ENCODE results near the gene NADSYN1.
"Not testable (repeated sequence)": the region's sequence is repeated elsewhere in the genome, so short reads cannot be mapped to it uniquely, and the experiment has no call there.

The NADSYN1 gene

DNA sequence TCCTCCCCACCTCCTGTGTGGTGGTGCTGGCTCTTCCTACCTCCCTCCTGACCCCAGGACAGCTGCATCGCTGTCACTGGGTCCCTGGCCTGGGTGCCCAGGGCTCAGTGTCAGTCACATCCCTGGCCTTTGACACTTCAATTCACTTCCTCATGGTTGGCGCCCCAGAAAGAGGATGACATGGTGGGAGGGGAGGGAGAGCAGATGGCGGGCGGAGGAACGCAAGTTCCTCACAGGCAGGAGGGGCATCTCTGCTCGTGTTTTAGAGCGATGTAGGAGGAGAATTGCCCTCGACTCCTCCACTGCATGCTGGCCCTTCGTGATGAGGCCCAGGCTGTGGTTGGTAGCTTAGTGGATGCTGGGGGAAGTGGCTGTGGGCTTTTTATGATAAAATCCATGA lies 38.9 kb downstream of the NADSYN1 start:
- DNase-seq: no peak

DNA sequence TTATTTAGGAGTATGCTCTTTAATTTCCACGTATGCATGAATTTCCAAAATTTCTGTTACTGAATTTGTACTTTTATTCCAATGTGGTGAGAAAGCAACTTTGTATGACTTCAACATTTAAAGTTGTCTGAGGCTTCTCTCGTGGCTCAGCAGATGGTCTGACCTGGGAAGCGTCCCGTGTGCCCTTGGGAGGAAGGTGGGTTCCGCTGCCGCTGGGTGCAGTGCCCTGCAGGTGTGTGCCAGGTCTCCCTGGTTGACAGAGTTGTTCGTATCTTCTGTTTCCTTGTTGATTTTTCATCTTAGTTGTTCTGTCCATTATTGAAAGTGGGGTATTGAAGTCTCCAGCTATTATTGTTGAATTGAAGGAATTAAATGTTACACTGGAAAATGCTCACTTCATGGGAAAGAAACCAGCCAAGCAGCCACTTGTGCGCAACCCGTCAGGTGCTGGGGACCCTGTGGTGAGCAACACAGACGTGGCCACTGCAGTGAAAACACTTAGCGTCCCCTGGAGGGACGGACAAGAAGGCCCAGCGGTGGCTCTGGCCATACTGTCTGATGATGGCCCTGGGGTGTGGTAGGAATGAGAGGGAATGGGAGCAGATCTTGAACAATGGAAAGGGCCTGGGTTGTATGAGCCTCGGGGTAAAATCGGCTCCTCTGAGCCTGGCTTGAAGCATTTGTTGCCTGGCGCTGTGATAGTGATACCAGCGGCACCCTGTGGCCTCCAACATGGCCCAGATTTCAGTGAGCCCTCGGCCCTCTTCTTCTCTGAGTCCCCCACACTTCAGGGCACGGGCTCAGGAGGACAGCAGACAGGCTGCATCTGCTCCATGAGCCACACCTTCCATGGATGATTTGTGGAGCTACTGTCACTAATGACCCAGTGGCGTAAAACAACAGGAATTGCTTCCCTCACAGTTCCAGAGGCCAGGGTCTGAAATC lies 42.6 kb downstream of the NADSYN1 start:
- DNase-seq: no peak

DNA sequence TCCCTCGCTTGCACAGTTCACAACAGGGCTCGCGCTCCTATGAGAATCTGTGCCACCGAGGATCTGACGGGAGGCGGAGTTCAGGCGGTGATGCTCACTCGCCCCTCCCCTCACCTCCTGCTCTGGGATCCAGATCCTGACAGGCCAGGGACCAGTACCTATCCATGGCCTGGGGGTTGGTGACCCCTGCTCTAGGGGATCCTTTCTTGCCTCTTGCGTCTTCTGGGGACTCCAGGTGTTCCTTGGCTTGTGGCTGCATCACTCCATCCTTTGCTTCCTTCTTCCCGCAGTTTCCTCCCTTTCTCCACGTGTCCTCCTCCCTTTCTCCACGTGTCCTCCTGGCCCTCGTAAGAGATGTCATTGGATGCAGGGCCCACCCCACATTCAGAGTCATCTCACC lies 43.4 kb downstream of the NADSYN1 start:
- DNase-seq: no peak

DNA sequence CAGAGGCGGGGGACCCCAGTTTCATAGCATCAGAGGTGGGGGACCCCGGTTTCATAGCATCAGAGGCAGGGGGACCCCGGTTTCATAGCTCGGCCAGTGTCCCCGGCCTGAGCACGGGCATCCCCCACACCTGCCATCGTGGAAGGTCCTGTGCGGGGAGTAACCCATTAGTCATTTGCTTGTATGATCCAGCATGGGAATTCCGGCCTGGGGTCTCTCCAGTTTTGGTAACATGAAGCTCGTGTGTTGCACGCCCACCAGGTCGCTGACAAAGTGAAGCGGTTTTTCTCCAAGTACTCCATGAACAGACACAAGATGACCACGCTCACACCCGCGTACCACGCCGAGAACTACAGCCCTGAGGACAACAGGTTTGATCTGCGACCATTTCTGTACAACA lies 45.1 kb downstream of the NADSYN1 start:
- no peak for DNase-seq

DNA sequence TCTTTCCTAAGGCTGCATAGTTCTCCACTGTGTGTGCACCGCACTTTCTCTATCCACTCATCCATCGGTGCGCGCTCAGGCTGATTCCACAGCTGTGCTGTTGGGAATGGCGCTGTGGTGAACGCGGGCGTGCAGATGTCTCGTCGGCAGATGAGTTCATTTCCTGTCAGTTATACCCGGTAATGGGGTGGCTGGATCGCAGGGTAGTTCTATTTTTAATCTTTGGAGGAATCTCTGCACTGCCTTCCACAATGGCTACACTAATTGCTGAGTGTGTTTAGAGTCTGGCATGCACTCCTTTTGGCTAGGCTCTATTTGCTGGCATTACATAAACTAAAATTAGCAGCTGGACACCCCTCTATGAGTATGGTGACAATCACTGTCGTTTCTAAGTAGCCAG lies 46.1 kb downstream of the NADSYN1 start:
- DNase-seq: no peak

DNA sequence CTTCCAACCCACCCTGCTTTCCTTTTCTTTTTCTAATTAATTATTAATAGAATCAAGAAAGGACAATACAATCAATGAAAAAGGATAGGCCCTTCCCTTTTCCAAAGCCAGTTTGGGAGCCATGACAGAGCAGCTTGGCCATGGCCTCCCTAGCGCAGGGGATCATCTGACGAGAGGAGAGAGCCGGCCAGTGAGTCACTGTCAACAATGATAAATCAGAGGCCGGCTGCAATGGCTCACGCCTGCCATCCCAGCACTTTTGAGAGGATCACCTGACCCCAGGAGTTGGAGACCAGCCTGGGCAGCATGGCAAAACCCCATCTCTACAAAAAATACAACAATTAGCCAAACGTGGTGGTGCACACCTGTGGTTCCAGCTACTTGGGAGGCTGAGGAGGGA lies 46.5 kb downstream of the NADSYN1 start:
- DNase-seq: no peak

DNA sequence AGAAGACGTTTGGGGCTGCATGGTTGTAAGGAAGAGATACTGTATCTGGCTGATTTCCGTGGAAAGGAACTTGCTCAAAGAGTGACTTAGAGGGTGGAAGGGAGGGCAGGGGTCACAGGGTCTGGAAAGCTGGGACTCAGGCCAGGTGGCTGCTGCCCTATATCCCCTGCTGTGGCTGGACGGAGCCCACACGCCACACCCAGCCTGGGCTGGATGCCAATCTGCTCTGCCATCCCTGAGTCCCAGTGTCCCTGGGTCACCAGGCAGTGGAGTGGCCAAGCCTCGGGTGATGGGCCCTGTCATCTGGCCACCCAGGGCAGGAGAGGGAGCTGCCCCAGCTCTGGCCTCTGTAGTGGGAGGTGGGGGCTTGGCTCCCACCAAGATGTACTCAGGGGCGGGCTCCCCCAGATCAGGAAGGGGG lies 47.6 kb downstream of the NADSYN1 start:
- no peak for DNase-seq

DNA sequence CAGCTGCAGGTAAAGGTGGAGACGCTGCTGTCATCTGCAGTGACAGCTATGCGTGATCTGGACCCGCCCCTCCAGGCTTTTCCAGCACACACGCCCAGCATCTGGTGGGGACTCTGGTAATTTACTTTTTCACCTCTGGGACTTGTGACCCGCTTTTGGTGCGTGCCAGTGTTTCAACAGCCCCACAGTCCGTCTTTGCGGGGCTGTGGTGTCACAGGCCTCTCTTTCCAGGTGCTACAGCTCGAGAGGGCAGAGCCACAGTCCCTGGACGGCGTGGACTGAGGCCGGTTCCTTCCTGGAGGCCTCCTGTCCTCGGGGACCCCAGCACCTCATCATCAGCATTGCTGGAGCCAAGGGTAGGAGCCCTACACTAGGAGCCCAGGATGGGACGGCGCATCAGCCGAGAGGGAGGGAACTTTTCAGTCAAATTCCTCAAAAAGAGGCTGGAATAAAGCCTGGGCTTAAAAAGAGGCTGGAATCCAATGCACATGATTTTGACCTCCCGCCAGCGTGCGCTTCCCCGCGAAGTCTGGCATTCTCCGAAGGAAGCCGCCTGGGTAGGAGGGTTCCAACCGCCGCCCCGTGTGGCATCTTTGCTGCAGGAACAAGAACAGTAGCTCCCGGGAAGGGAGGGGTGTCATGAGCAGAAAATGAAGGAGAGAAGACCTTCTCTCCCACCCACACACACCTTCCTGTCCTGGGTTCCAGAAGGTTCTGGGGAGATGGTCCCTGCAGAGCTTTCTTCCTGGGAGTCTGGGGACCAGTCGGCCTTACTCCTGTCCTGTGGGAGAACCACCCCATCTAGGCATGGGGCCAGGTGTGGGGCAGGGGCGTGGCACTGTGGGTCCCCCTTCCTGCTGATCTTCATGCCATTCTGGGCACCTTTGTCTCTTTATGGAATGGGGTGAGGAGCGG lies 48.3 kb downstream of the NADSYN1 start:
- DNase-seq: no peak

DNA sequence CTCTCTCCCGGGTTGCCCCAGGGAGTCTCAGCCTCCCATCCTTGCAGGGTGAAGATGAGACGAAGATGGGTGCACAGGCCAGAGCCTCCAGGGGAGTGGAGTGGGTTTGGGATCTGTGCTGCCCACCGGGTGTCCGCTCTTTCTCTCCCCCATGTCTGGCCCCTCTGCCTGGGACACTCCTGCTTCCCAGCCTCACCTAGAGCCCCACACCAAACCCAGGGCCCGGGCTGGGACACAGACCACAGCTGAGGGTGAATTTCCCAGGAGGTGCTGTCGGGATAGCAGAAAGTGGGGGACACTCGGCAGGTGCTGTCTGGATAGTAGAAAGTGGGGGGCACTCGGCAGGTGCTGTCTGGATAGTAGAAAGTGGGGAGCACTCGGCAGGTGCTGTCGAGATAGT lies 49.0 kb downstream of the NADSYN1 start:
- no peak for DNase-seq

DNA sequence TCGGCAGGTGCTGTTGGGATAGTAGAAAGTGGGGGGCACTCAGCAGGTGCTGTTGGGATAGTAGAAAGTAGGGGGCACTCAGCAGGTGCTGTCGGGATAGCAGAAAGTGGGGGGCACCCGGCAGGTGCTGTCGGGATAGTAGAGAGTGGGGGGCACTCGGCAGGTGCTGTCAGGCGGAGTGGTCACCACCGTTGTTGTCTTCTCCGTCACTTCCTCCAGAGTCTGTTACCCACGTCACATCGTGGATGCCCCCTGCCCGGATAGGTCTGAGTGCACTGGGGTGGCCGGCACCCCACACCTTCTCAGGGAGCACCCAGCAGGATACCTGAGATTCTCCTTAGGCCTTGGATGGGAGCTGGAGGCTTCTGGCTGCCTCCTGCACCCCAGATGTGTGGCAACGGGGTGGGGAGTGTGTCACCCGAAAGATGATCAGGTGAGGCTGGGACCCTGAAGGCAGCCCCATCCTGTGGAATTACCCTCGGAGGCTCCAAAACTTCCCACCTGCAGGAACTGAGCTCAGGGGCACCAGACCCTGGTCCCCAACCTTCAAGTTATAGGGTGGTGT lies 50.0 kb downstream of the NADSYN1 start:
- DNase-seq: no peak

DNA sequence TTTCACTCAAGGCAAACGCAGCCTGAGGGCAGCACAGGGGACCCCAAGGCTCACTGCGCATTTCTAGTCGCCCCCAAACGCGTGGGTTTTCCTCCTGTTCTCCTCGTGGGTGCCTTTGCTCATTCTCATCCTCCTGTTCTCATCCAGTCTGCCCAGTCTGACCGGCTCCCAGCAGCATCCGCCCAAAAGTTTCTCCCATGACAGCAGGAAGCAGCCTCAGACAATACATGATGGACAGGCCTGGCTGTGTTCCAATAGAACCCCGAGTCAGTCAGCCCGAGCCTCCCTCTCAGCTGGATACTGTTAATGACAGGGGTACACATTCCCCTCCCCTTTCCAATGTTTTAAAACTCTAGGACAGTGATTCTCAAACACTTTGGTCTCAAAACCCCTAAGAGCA lies 51.5 kb downstream of the NADSYN1 start:
- DNase-seq: no peak

DNA sequence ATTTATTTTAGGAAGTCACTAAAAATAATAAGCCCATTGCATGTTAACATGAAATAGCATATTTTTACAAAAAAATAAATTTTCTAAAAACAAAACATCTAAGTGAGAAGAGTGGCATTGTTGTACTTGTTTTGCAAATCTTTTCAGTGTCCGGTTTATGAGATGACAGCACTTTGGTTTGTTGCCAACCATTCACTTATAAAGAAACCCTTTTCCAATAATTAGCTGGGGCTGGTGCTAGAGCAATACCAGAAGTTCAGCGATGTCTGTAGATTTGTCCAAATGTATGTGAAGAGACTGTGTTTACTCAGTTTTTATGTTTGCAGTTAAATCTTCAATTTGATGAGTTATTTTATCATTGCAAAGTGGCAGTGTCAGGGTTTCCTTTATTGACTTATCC lies 52.0 kb downstream of the NADSYN1 start:
- no peak for DNase-seq

DNA sequence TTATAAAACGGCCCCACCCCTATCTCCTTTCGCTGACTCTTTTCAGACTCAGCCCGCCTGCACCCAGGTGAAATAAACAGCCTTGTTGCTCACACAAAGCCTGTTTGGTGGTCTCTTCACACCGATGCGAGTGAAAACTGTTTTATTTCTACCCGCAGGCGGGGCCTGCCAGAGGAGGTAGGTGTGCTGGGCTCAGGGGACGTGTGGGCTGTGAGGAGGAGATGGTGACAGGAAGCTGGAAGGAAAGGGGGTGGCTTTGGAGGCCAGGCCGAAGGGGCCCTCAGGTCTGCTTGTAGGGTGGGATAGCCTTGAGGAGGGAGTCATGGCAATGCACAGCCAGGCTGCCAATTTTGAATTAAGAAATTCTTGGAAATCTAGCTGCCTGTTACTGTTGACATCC lies 52.8 kb downstream of the NADSYN1 start:
- no peak for DNase-seq

DNA sequence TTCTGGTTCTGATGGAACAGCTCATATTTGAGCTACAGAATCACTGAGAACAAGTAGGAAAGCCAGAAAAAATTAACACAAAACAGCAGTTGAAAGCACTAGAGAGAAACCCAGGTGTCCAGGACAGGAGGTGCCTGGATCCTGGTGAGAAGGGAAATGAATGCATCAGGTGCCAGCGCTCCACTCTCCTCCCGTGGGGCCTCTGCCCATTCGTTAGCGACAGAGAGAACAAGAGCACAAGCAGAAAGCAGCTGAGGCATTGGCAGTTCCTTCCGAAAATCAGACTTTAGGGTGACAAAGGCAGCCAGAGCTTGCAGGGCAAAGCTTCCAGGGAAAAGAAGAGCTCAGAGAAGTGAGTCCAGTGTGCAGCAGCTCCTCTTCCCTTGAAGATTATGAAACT lies 54.1 kb downstream of the NADSYN1 start:
- no peak for DNase-seq

DNA sequence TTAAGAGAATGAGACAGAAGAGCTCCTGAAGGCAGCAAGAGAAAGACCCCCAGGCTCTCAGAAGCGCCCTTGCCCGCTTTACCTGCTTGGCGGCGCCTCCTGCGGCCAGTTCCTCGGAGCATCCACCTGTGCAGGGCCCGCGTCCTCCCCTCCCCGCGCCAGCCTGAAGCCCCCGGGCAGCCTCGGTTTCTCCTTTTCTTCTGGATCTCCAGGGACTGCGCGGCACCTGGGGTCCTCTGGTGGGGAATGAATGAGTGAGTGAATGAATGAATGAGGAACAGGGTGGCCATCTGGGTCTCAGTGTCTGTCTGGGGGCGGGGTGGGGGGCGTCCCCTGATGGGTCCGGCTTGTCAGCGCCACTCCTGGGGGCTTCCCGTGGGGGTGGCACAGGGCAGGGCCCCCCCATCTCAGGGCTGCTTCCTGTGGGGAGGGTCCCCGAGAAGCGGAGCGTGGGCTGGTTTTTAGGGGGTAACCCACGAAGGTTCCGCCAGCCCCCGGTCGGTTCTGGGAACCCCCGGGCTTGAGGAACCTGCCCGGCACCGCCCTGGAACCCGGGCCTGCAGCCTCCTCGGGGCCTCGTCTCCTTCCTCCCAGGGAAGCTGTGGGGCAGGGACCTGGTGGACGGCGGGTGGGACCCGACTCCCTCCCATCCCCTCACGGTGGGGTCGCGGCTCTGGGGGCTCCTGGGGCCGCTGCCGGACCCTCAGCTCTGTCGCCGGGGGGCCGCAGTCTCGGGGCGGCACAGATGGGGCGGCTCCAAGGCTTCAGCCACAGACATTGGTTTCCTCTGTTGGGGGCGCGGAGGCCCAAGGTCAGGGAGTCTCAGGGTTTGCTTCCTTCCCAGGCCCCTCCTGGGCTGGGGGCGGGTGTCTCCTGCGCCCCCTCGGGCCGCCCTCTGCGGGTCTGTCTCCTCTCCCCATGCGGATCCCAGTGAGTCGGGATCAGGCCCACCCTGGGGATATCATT lies 65.8 kb downstream of the NADSYN1 start:
- DNase-seq: no peak

DNA sequence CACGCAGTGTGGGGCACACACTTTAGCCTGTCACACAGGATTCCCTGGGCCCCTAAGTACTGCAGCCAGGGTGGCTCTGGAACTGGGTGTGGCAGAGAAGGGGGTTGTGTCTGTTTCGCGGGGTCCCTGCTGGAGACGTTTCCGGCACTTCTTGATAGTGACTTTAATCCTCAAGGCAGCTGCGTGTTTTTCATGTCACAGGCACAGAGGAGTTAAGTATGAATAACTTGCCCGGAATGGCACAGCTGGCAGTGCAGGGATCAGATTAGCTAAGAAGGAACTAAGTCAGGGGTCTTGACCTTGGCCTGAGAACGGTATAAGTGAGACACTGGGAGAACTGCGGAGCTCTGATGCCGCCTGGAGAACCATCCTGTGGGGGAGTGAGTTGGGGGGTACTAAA lies 66.5 kb downstream of the NADSYN1 start:
- no peak for DNase-seq

DNA sequence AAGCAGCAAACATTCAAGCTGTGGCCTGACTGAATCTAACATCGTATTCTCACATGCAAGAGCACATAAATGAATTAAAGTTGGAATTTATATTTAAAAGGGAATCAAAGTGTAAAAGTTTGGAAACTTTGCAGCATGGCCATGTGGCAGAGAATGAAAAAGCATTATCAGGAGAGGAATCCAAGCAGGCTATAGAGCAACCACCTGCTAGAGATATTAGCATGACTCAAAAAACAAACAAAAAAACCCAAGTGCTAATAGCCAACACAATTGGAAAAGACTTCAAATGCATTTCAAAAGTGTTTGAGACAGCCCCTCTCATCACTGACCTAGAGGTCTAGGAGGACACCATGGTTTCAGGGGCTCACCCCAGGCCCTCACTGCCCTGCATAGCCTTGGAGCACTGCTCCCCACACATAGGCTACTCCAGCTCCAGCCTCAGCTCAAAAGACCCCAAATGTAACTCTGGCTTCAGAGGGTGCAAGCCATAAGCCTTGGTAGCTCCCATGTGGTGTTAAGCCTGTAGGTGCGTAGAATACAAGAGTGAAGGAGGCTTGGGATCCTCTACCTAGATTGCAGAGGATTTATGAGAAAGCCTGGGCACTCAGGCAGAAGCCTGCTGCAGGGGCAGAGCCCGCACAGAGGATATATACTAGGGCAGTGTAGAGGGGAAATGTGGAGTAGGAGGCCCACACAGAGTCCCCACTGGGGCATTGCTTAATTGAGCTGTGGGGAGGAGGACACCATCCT lies 72.4 kb downstream of the NADSYN1 start:
- no peak for DNase-seq

DNA sequence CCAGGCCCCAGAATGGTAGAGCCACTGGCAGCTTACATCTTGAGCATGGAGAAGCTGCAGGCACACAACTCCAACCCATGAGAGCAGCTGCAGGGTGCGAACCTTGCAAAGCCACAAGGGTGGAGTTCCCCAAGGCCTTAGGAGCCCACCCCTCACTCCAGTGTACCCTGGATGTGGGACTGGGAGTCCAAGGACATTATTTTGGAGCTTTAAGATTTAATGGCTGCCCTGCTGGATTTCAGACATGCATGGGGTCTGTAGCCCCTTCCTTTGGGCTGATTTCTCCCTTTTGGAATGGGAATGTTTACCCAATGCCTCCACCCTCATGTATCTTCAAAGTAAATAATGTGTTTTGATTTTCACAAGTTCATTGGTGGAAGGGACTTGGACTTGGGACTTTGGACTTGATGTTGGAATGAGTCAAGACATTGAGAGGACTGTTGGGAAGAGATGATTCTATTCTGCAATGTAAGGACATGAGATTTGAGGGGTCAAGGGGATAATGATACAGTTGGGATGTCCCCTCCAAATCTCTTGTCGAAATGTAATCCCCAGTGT lies 73.0 kb downstream of the NADSYN1 start:
- DNase-seq: no peak

DNA sequence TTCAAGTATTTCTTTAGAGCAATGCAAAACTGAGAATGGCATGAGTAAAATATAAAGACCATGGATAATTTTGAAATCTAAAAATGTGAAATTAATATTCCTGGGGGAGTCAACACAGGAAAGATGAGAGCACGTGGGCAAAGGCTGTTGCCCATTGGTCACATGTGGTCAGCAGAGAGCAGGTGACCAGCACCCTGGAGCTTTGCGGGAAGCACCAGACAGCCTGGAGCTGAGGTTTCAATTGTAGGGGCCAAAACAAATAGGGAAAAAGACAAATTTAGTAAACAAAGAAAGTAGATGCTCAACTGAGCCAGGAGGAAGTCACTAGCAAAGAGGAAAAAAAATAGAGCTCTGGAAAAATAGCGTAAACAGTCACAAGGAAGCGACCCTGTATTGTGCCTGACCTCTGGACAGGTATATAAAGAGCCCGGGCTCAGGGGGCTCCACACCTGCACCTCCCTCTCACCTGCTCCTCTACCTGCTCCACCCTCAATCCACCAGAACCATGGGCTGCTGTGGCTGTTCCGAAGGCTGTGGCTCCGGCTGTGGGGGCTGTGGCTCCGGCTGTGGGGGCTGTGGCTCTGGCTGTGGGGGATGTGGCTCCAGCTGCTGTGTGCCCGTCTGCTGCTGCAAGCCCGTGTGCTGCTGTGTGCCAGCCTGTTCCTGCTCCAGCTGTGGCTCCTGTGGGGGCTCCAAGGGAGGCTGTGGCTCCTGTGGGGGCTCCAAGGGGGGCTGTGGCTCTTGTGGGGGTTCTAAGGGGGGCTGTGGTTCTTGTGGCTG lies 74.0 kb downstream of the NADSYN1 start, which contains the start of gene KRTAP5-7:
TSS of gene KRTAP5-7 (plus strand) at position 472 of the 780 bp plus-strand sequence. CDS start at position 506, 34 bp downstream.
- not testable (repeated sequence) for DNase-seq

DNA sequence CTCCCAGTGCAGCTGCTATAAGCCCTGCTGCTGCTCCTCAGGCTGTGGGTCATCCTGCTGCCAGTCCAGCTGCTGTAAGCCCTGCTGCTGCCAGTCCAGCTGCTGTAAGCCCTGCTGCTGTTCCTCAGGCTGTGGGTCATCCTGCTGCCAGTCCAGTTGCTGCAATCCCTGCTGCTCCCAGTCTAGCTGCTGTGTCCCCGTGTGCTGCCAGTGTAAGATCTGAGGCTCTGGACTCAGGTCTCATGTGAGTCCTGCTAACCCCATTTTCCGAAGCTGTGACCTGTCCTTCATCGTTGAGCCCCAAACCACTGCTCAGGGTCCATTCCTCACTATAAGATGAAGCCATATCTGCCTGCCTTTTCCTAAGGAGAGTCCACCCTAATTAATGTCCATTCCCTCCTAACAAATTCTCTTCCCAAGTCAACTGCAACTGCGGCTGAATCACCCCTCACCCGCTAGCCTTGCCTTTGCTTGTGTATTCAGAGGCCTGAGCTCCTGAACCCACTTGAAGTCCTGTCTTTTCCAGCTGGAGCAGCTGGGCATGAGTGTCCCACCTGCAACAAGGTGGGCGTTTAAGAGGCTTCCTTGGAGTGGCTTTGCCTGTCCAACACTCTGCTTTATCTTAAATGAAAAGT lies 74.7 kb downstream of the NADSYN1 start:
- no peak for DNase-seq

All from HCEC 1CT (cell line).